ENCODE data around the gene ACER3. TPM values are rescaled to one million over a fixed set of nuclear protein-coding genes. Genes with fewer than 3 reads are reported as not detected.

Gene ACER3
- total and polyA plus RNA-seq, 2 of the 4 experiments (the other 2 are of a cell fraction): 3.5 to 10.0 TPM

GRCh38 chr11:77036398-77036797 is 175.7 kb downstream of the ACER3 start:
- no peak overlapping the region for H2BK5ac ChIP-seq (ENCODE audit: low read depth, low read length, poor library complexity, severe bottlenecking)
- no peak overlapping the region for H3K4ac ChIP-seq (ENCODE audit: low read depth, low read length)
- no peaks in the 10 kb centered on the region for H3K36me3 ChIP-seq (ENCODE audit: control insufficient read depth, insufficient read depth, low read length)
- in situ Hi-C loops (cut with MboI; ENCODE audit: low sequenced_read_pairs): loop anchor here (10.0 to 25.0 kb wide), 2 partner anchors 222 to 299 kb away; no protein-coding TSS in a partner anchor
- H3K18ac ChIP-seq (ENCODE audit: low read depth, low read length): no peak overlapping the region
- no peak overlapping the region for H3K4me2 ChIP-seq (ENCODE audit: low read depth, low read length)
- no peak overlapping the region for H3K14ac ChIP-seq (replicated peaks; ENCODE audit: low read depth, low read length)
- no peak overlapping the region for H3K56ac ChIP-seq (ENCODE audit: extremely low read depth, insufficient read depth, low read length)
- no TSS peak for BruUV-seq (replicated peaks)
- H4K20me1 ChIP-seq (ENCODE audit: insufficient read depth, low read length): no peaks in the 10 kb centered on the region; the same call in none of the 2 replicates
- intact Hi-C loops (cut with micrococcal nuclease): loop anchor here (10.0 kb wide), 1 partner anchor 62 kb away; no protein-coding TSS in a partner anchor
- H4K8ac ChIP-seq (ENCODE audit: low read depth in 2 of 2, low read length in 2 of 2): no peak overlapping the region
- H2AK9ac ChIP-seq (replicated peaks; ENCODE audit: low read depth, low read length, poor library complexity): no peak overlapping the region
- H3K27ac ChIP-seq (ENCODE audit: insufficient read depth, low read length): no peak overlapping the region
- no peak overlapping the region for H2AK5ac ChIP-seq (ENCODE audit: low read depth, low read length)
- no peak overlapping the region for H2BK120ac ChIP-seq (ENCODE audit: low read depth, low read length)
- no peak overlapping the region for H3K23ac ChIP-seq (ENCODE audit: low read depth, low read length)
- peaks cover 2% of the 10 kb centered on the region; the same call in 1 of the 2 replicates for H3K9me1 ChIP-seq (ENCODE audit: insufficient read depth, low read length)
- H3K27me3 ChIP-seq (ENCODE audit: control insufficient read depth, insufficient read depth, low read length): peaks cover 30% of the 10 kb centered on the region
- dilution Hi-C loops (cut with HindIII; ENCODE audit: low sequenced_read_pairs, unreplicated experiment): no loop called here
- H4K5ac ChIP-seq (ENCODE audit: low read depth, low read length): no peak overlapping the region
- H3K4me3 ChIP-seq (ENCODE audit: insufficient read depth, low read depth, low read length): no peak overlapping the region
- no peak overlapping the region for H3K9ac ChIP-seq (ENCODE audit: low read depth, low read length)
- H3K79me1 ChIP-seq (ENCODE audit: low read depth in 1 of 2, low read length in 2 of 2): no peaks in the 10 kb centered on the region
- H2BK20ac ChIP-seq (ENCODE audit: low read depth, low read length): no peak overlapping the region
- no peak overlapping the region for H4K91ac ChIP-seq (ENCODE audit: insufficient read depth, low read depth, low read length)
- peaks cover 3% of the 10 kb centered on the region; the same call in 1 of the 2 replicates for H3K4me1 ChIP-seq (ENCODE audit: control insufficient read depth, insufficient read depth, low read length)
- H2AFZ ChIP-seq (replicated peaks; ENCODE audit: low read length, poor library complexity): no peak overlapping the region
- TF ChIP-seq RCOR1 (IDR thresholded peaks at IDR 0.05; ENCODE audit: insufficient replicate concordance, low read length) (no peak), CTCF (conservative IDR thresholded peaks at IDR 0.05; ENCODE audit: low read depth, low read length) (no peak), MAZ (IDR thresholded peaks at IDR 0.05; ENCODE audit: borderline replicate concordance, low read depth, low read length) (no peak), USF2 (IDR thresholded peaks at IDR 0.05; ENCODE audit: low read depth, low read length) (no peak), CHD1 (IDR thresholded peaks at IDR 0.05; ENCODE audit: low read depth, low read length) (no peak), POLR2A (IDR thresholded peaks at IDR 0.05; ENCODE audit: low read depth, low read length) (no peak), BHLHE40 (IDR thresholded peaks at IDR 0.05; ENCODE audit: low read depth, low read length) (no peak)
- ChIA-PET POLR2A (ENCODE audit: unreplicated experiment) (no interaction called here), CTCF (no interaction called here)
- WGBS, 2 experiments (ENCODE audit: extremely low coverage in 2 of 2, insufficient read length in 1 of 2): 53% methylated on average over 2 of the region's 5 CpGs; no CpG with 5 or more reads in 1 of the 2 experiments
- no peak for ATAC-seq (ENCODE audit: low read depth)
- no peak overlapping the region for H2BK15ac ChIP-seq (ENCODE audit: low read depth, low read length)
- no peaks in the 10 kb centered on the region for H3K9me3 ChIP-seq (ENCODE audit: control insufficient read depth, insufficient read depth, low read length)
- no peak for DNase-seq
